ENCODE data around the gene ZNF397.

The ZNF397 gene

GRCh38 chr18:35244671-35245070 is 3.8 kb downstream of the ZNF397 start:
- H3K27ac ChIP-seq (ENCODE audit: low read length, poor library complexity, severe bottlenecking) = no peak overlapping the region
- DNase-seq = no peak
- peaks cover 24 to 72% of the 10 kb centered on the region in 2 experiments for H3K36me3 ChIP-seq (ENCODE audit: control insufficient read depth in 1 of 2, insufficient read depth in 2 of 2, low read depth in 1 of 2, low read length in 2 of 2)
- 97% methylated on average over 4 of the region's 4 CpGs for WGBS
- H2AFZ ChIP-seq (ENCODE audit: low read depth, low read length) = no peak overlapping the region
- H3K23ac ChIP-seq (ENCODE audit: low read length in 2 of 2) = no peak overlapping the region
- peaks cover 70% of the 10 kb centered on the region for H3K9me3 ChIP-seq (ENCODE audit: control insufficient read depth, low read length)
- no peak overlapping the region for H4K8ac ChIP-seq (ENCODE audit: low read length)
- H3K4me2 ChIP-seq (ENCODE audit: low read length, poor library complexity, severe bottlenecking) = no peak overlapping the region
- no peak overlapping the region for H3K4ac ChIP-seq (ENCODE audit: low read depth in 1 of 2, low read length in 2 of 2)
- H3K79me1 ChIP-seq (replicated peaks; ENCODE audit: low read length, poor library complexity, severe bottlenecking) = peaks cover 20% of the 10 kb centered on the region
- no peak overlapping the region for H2BK120ac ChIP-seq (ENCODE audit: low read depth, low read length)
- H3K27me3 ChIP-seq (ENCODE audit: control insufficient read depth in 1 of 2, insufficient read depth in 1 of 2, low read length in 2 of 2) = no peaks in the 10 kb centered on the region
- H4K91ac ChIP-seq (ENCODE audit: low read length) = no peak overlapping the region
- H2BK5ac ChIP-seq (ENCODE audit: low read depth, low read length, poor library complexity, severe bottlenecking) = no peak overlapping the region
- H2BK15ac ChIP-seq (ENCODE audit: low read depth, poor library complexity, severe bottlenecking) = no peak overlapping the region
- H3K14ac ChIP-seq (ENCODE audit: low read length in 2 of 2) = no peak overlapping the region
- H3K18ac ChIP-seq (ENCODE audit: low read depth in 1 of 2, low read length in 2 of 2) = no peak overlapping the region
- H2AK5ac ChIP-seq (ENCODE audit: low read length, severe bottlenecking) = no peak overlapping the region
- H3K9ac ChIP-seq (ENCODE audit: low read length) = no peak overlapping the region
- no peak overlapping the region for H2BK12ac ChIP-seq (ENCODE audit: low read length in 2 of 2)
- peaks cover 2% of the 10 kb centered on the region for H3K4me1 ChIP-seq (ENCODE audit: control insufficient read depth, insufficient read depth, low read depth, low read length)
- H3K4me3 ChIP-seq (ENCODE audit: insufficient read depth in 1 of 2, low read depth in 1 of 2, low read length in 2 of 2) = peak overlapping the region in 1 of 2 experiments; percentile 87

GRCh38 chr18:35245719-35246317 is 5.0 kb downstream of the ZNF397 start:
- no peak for DNase-seq
- Histone ChIP-seq H3K9me3 (ENCODE audit: control insufficient read depth, low read length) (peaks cover 81% of the 10 kb centered on the region), H3K4me2 (ENCODE audit: low read length, poor library complexity, severe bottlenecking) (no peak overlapping the region), H3K4me3 (ENCODE audit: insufficient read depth in 1 of 2, low read depth in 1 of 2, low read length in 2 of 2) (peak overlapping the region in 1 of 2 experiments; percentile 50), H3K14ac (ENCODE audit: low read length in 2 of 2) (no peak overlapping the region), H3K18ac (ENCODE audit: low read depth in 1 of 2, low read length in 2 of 2) (no peak overlapping the region), H3K23ac (ENCODE audit: low read length in 2 of 2) (no peak overlapping the region), H4K91ac (ENCODE audit: low read length) (no peak overlapping the region), H3K27me3 (ENCODE audit: control insufficient read depth in 1 of 2, insufficient read depth in 1 of 2, low read length in 2 of 2) (no peaks in the 10 kb centered on the region), H4K8ac (ENCODE audit: low read length) (no peak overlapping the region), H3K9ac (ENCODE audit: low read length) (no peak overlapping the region), H3K27ac (ENCODE audit: low read length, poor library complexity, severe bottlenecking) (no peak overlapping the region), H3K4ac (ENCODE audit: low read depth in 1 of 2, low read length in 2 of 2) (no peak overlapping the region), H2AK5ac (ENCODE audit: low read length, severe bottlenecking) (no peak overlapping the region), H3K4me1 (ENCODE audit: control insufficient read depth, insufficient read depth, low read depth, low read length) (no peaks in the 10 kb centered on the region), H2BK15ac (ENCODE audit: low read depth, poor library complexity, severe bottlenecking) (no peak overlapping the region), H2BK12ac (ENCODE audit: low read length in 2 of 2) (no peak overlapping the region), H2BK5ac (ENCODE audit: low read depth, low read length, poor library complexity, severe bottlenecking) (no peak overlapping the region), H2AFZ (ENCODE audit: low read depth, low read length) (no peak overlapping the region), H2BK120ac (ENCODE audit: low read depth, low read length) (no peak overlapping the region), H3K79me1 (replicated peaks; ENCODE audit: low read length, poor library complexity, severe bottlenecking) (peaks cover 20% of the 10 kb centered on the region), H3K36me3 (ENCODE audit: control insufficient read depth in 1 of 2, insufficient read depth in 2 of 2, low read depth in 1 of 2, low read length in 2 of 2) (peaks cover 24 to 83% of the 10 kb centered on the region in 2 experiments)
- WGBS = 100% methylated on average over 3 of the region's 4 CpGs

- H3K27me3 ChIP-seq (ENCODE audit: control insufficient read depth in 1 of 2, insufficient read depth in 1 of 2, low read length in 2 of 2) = no peaks in the 10 kb centered on the region
- no peak overlapping the region for H2BK12ac ChIP-seq (ENCODE audit: low read length in 2 of 2)
- H4K91ac ChIP-seq (ENCODE audit: low read length) = no peak overlapping the region
- H2BK5ac ChIP-seq (ENCODE audit: low read depth, low read length, poor library complexity, severe bottlenecking) = no peak overlapping the region
- H4K8ac ChIP-seq (ENCODE audit: low read length) = no peak overlapping the region
- no peak overlapping the region for H3K4ac ChIP-seq (ENCODE audit: low read depth in 1 of 2, low read length in 2 of 2)
- H3K4me2 ChIP-seq (ENCODE audit: low read length, poor library complexity, severe bottlenecking) = no peak overlapping the region
- no peak overlapping the region for H2BK15ac ChIP-seq (ENCODE audit: low read depth, poor library complexity, severe bottlenecking)
- H3K9me3 ChIP-seq (ENCODE audit: control insufficient read depth, low read length) = peaks cover 91% of the 10 kb centered on the region
- H3K27ac ChIP-seq (ENCODE audit: low read length, poor library complexity, severe bottlenecking) = no peak overlapping the region
- peaks cover 28 to 93% of the 10 kb centered on the region in 2 experiments for H3K36me3 ChIP-seq (ENCODE audit: control insufficient read depth in 1 of 2, insufficient read depth in 2 of 2, low read depth in 1 of 2, low read length in 2 of 2)
- no peak overlapping the region for H2AK5ac ChIP-seq (ENCODE audit: low read length, severe bottlenecking)
- H3K18ac ChIP-seq (ENCODE audit: low read depth in 1 of 2, low read length in 2 of 2) = no peak overlapping the region
- no peak for DNase-seq
- H3K14ac ChIP-seq (ENCODE audit: low read length in 2 of 2) = no peak overlapping the region
- H2BK120ac ChIP-seq (ENCODE audit: low read depth, low read length) = no peak overlapping the region
- H3K79me1 ChIP-seq (replicated peaks; ENCODE audit: low read length, poor library complexity, severe bottlenecking) = peaks cover 20% of the 10 kb centered on the region
- no peak overlapping the region for H3K23ac ChIP-seq (ENCODE audit: low read length in 2 of 2)
- no peak overlapping the region for H3K9ac ChIP-seq (ENCODE audit: low read length)
- H3K4me1 ChIP-seq (ENCODE audit: control insufficient read depth, insufficient read depth, low read depth, low read length) = no peaks in the 10 kb centered on the region
- H3K4me3 ChIP-seq (ENCODE audit: insufficient read depth in 1 of 2, low read depth in 1 of 2, low read length in 2 of 2) = peak overlapping the region in 1 of 2 experiments; percentile 50
- no peak overlapping the region for H2AFZ ChIP-seq (ENCODE audit: low read depth, low read length)
These were observed 6.0 kb downstream of the ZNF397 start for GRCh38 chr18:35246831-35247230.

- Histone ChIP-seq H3K4ac (ENCODE audit: low read depth in 1 of 2, low read length in 2 of 2) (no peak overlapping the region), H4K8ac (ENCODE audit: low read length) (no peak overlapping the region), H3K4me3 (ENCODE audit: insufficient read depth in 1 of 2, low read depth in 1 of 2, low read length in 2 of 2) (peak overlapping the region in 1 of 2 experiments; percentile 50), H3K36me3 (ENCODE audit: control insufficient read depth in 1 of 2, insufficient read depth in 2 of 2, low read depth in 1 of 2, low read length in 2 of 2) (peaks cover 28 to 95% of the 10 kb centered on the region in 2 experiments), H2AK5ac (ENCODE audit: low read length, severe bottlenecking) (no peak overlapping the region), H3K9ac (ENCODE audit: low read length) (no peak overlapping the region), H2AFZ (ENCODE audit: low read depth, low read length) (no peak overlapping the region), H2BK12ac (ENCODE audit: low read length in 2 of 2) (no peak overlapping the region), H3K4me2 (ENCODE audit: low read length, poor library complexity, severe bottlenecking) (no peak overlapping the region), H3K18ac (ENCODE audit: low read depth in 1 of 2, low read length in 2 of 2) (no peak overlapping the region), H3K4me1 (ENCODE audit: control insufficient read depth, insufficient read depth, low read depth, low read length) (no peaks in the 10 kb centered on the region), H3K79me1 (replicated peaks; ENCODE audit: low read length, poor library complexity, severe bottlenecking) (peaks cover 16% of the 10 kb centered on the region), H4K91ac (ENCODE audit: low read length) (no peak overlapping the region), H3K23ac (ENCODE audit: low read length in 2 of 2) (no peak overlapping the region), H3K9me3 (ENCODE audit: control insufficient read depth, low read length) (peaks cover 95% of the 10 kb centered on the region), H2BK120ac (ENCODE audit: low read depth, low read length) (no peak overlapping the region), H3K27me3 (ENCODE audit: control insufficient read depth in 1 of 2, insufficient read depth in 1 of 2, low read length in 2 of 2) (no peaks in the 10 kb centered on the region), H2BK15ac (ENCODE audit: low read depth, poor library complexity, severe bottlenecking) (no peak overlapping the region), H3K14ac (ENCODE audit: low read length in 2 of 2) (no peak overlapping the region), H2BK5ac (ENCODE audit: low read depth, low read length, poor library complexity, severe bottlenecking) (no peak overlapping the region), H3K27ac (ENCODE audit: low read length, poor library complexity, severe bottlenecking) (no peak overlapping the region)
- WGBS = 99% methylated on average over 14 of the region's 14 CpGs
- no peak for DNase-seq
These were observed 6.8 kb downstream of the ZNF397 start for GRCh38 chr18:35247412-35248249.

Data from mesenchymal stem cell (in vitro differentiated cells and primary cell).